SK-N-SH treated with all-trans-retinoic acid at 6 μM for 48 hours (cell line): ENCODE measurements around the gene PARD3.
A peak's percentile ranks its signal among the peaks of the same experiment; 100 is the strongest.

Experiments used
- ATAC-seq: fragments of 200-7000 bp; cut with Tn5 transposase; 3 replicates; pipeline ENCODE4 v1.9.1; 2020; ENCODE audit warnings: mild to moderate bottlenecking, moderate library complexity
- ARNTL ChIP-seq: fragments of 450-650 bp; formaldehyde crosslinking; IDR thresholded peaks from 2 replicates; pipeline ENCODE4 v1.5.0; 2020; ENCODE audit warnings: low read depth, mild to moderate bottlenecking, moderate library complexity, borderline replicate concordance
- BACH2 ChIP-seq: fragments of 250-450 bp; sonication (Bioruptor Pico); IDR thresholded peaks from 2 replicates; pipeline ENCODE4 v1.9.0; 2021; ENCODE audit warnings: mild to moderate bottlenecking, borderline replicate concordance
- CREB5 ChIP-seq: fragments of 250-450 bp; sonication (Bioruptor Pico); IDR thresholded peaks from 2 replicates; pipeline ENCODE4 v1.5.1; 2020; ENCODE audit warnings: low read depth, mild to moderate bottlenecking, moderate library complexity
- CSDC2 ChIP-seq: fragments of 250-450 bp; sonication (Bioruptor Pico); IDR thresholded peaks from 2 replicates; pipeline ENCODE4 v1.5.0; 2020; ENCODE audit warnings: mild to moderate bottlenecking, moderate library complexity
- CSRNP3 ChIP-seq: fragments of 250-450 bp; sonication (Bioruptor Pico); IDR thresholded peaks from 2 replicates; pipeline ENCODE4 v1.5.1; 2021; ENCODE audit warnings: mild to moderate bottlenecking, moderate library complexity
- ESRRG ChIP-seq: fragments of 250-450 bp; sonication (Bioruptor Pico); IDR thresholded peaks from 2 replicates; pipeline ENCODE4 v1.6.1; 2021; ENCODE audit warnings: mild to moderate bottlenecking
- GLIS3 ChIP-seq: fragments of 250-450 bp; sonication (Bioruptor Pico); IDR thresholded peaks from 2 replicates; pipeline ENCODE4 v1.5.0; 2020; ENCODE audit warnings: mild to moderate bottlenecking, moderate library complexity
- ISL1 ChIP-seq: fragments of 250-450 bp; sonication (Bioruptor Pico); IDR thresholded peaks from 2 replicates; pipeline ENCODE4 v2.1.2; 2022; ENCODE audit warnings: mild to moderate bottlenecking, moderate library complexity
- OSR1 ChIP-seq: fragments of 250-450 bp; sonication (Bioruptor Pico); IDR thresholded peaks from 2 replicates; pipeline ENCODE4 v1.8.0; 2022; ENCODE audit warnings: moderate library complexity, mild to moderate bottlenecking, inconsistent platforms
- PATZ1 ChIP-seq: fragments of 250-450 bp; sonication (Bioruptor Pico); IDR thresholded peaks from 2 replicates; pipeline ENCODE4 v1.8.0; 2020; ENCODE audit warnings: mild to moderate bottlenecking, moderate library complexity, borderline replicate concordance
- POU6F1 ChIP-seq: fragments of 250-450 bp; sonication (Bioruptor Pico); IDR thresholded peaks from 2 replicates; pipeline ENCODE4 v1.8.0; 2021; ENCODE audit warnings: low read depth, mild to moderate bottlenecking, moderate library complexity, borderline replicate concordance
- PPARA ChIP-seq: fragments of 250-450 bp; sonication (Bioruptor Pico); IDR thresholded peaks from 2 replicates; pipeline ENCODE4 v1.5.0; 2020; ENCODE audit warnings: mild to moderate bottlenecking, borderline replicate concordance
- RARB ChIP-seq: fragments of 250-450 bp; sonication (Bioruptor Pico); IDR thresholded peaks from 2 replicates; pipeline ENCODE4 v1.8.0; 2021; ENCODE audit warnings: mild to moderate bottlenecking, moderate library complexity
- SNAI2 ChIP-seq: fragments of 250-450 bp; sonication (Bioruptor Pico); IDR thresholded peaks from 2 replicates; pipeline ENCODE4 v1.5.0; 2020; ENCODE audit warnings: mild to moderate bottlenecking, moderate library complexity
- TOX ChIP-seq: fragments of 250-450 bp; sonication (Bioruptor Pico); IDR thresholded peaks from 2 replicates; pipeline ENCODE4 v1.8.0; 2021; ENCODE audit warnings: mild to moderate bottlenecking, moderate library complexity, borderline replicate concordance
- ZFP3 ChIP-seq: fragments of 250-450 bp; sonication (Bioruptor Pico); IDR thresholded peaks from 2 replicates; pipeline ENCODE4 v1.5.0; 2020; ENCODE audit warnings: mild to moderate bottlenecking, moderate library complexity
- ZFP30 ChIP-seq: fragments of 450-650 bp; formaldehyde crosslinking; IDR thresholded peaks from 2 replicates; pipeline ENCODE4 v1.5.0; 2022; ENCODE audit warnings: mild to moderate bottlenecking, moderate library complexity
- ZNF565 ChIP-seq: fragments of 450-650 bp; formaldehyde crosslinking; conservative IDR thresholded peaks from 2 replicates; pipeline ENCODE4 v1.5.0; 2020; ENCODE audit warnings: low read depth, mild to moderate bottlenecking, moderate library complexity
- ZNF8 ChIP-seq: fragments of 450-650 bp; formaldehyde crosslinking; IDR thresholded peaks from 2 replicates; pipeline ENCODE4 v1.5.0; 2020; ENCODE audit warnings: mild to moderate bottlenecking, moderate library complexity

Gene PARD3

GRCh38 chr10:34249634-34250033 lies 565.5 kb downstream of the PARD3 start:
- no peak for TF ChIP-seq PPARA (CRISPR knock-in tag)
- no peak for TF ChIP-seq POU6F1 (CRISPR knock-in tag)
- TF ChIP-seq ISL1 (CRISPR knock-in tag) = no peak
- TF ChIP-seq ZFP3 = no peak
- no peak for TF ChIP-seq TOX
- TF ChIP-seq OSR1 (CRISPR knock-in tag) = no peak
- no peak for TF ChIP-seq SNAI2
- no peak for TF ChIP-seq CSRNP3 (CRISPR knock-in tag)
- no peak for TF ChIP-seq CSDC2 (CRISPR knock-in tag)
- TF ChIP-seq CREB5 (CRISPR knock-in tag) = no peak
- no peak for TF ChIP-seq PATZ1
- no peak for TF ChIP-seq ZNF8 (CRISPR knock-in tag)
- no peak for TF ChIP-seq RARB (CRISPR knock-in tag)
- no peak for TF ChIP-seq ARNTL (CRISPR knock-in tag)
- no peak for TF ChIP-seq BACH2
- peak; percentile 63 for ATAC-seq

- no peak for TF ChIP-seq TOX
- no peak for TF ChIP-seq CSRNP3 (CRISPR knock-in tag)
- no peak for TF ChIP-seq ZNF565 (CRISPR knock-in tag)
- TF ChIP-seq ZNF8 (CRISPR knock-in tag) = no peak
- TF ChIP-seq ESRRG (CRISPR knock-in tag) = no peak
- TF ChIP-seq POU6F1 (CRISPR knock-in tag) = no peak
- TF ChIP-seq, all 23 proteins: peak for 0
Observed at GRCh38 chr10:34247560-34247959, 567.5 kb downstream of the PARD3 start.

GRCh38 chr10:34244756-34245484 lies 570.2 kb downstream of the PARD3 start:
- TF ChIP-seq TOX (no peak), CREB5 (CRISPR knock-in tag) (no peak), ZNF8 (CRISPR knock-in tag) (no peak), RARB (CRISPR knock-in tag) (no peak), BACH2 (no peak), PPARA (CRISPR knock-in tag) (no peak), OSR1 (CRISPR knock-in tag) (no peak), CSRNP3 (CRISPR knock-in tag) (no peak), GLIS3 (no peak), ESRRG (CRISPR knock-in tag) (no peak), ZFP30 (CRISPR knock-in tag) (no peak), ZFP3 (no peak)
- TF ChIP-seq, all 23 proteins: peak for 0
- no peak for ATAC-seq

More at GRCh38 chr10:34247560-34247959, 567.5 kb downstream of the PARD3 start:
- no peak for ATAC-seq
